Parathyroid adenoma (tissue), 2 donors: Measurements from ENCODE around the gene FDPS.

Source experiments
- H2AFZ ChIP-seq: fragments of 300-600 bp; sonication (generic); one replicate; pipeline ENCODE4 v1.7.0; 2017; ENCODE audit warnings: antibody characterized with exemption, mild to moderate bottlenecking
- H3K27ac ChIP-seq: fragments of 300-600 bp; sonication (generic); one replicate; pipeline ENCODE4 v1.7.0; 2017
- H3K27me3 ChIP-seq: fragments of 300-600 bp; sonication (generic); one replicate; pipeline ENCODE4 v1.7.0; 2017; ENCODE audit warnings: low read length; ENCODE audit not compliant: control insufficient read depth, insufficient read depth
- H3K36me3 ChIP-seq: fragments of 300-600 bp; sonication (generic); one replicate; pipeline ENCODE4 v1.7.0; 2017; ENCODE audit warnings: low read length; ENCODE audit not compliant: control insufficient read depth, insufficient read depth
- H3K4me1 ChIP-seq: fragments of 300-600 bp; sonication (generic); one replicate; pipeline ENCODE4 v1.7.0; 2017; ENCODE audit warnings: control low read depth
- H3K4me2 ChIP-seq: fragments of 300-600 bp; sonication (generic); one replicate; pipeline ENCODE4 v1.7.0; 2017; ENCODE audit warnings: low read length
- H3K4me3 ChIP-seq: fragments of 300-600 bp; sonication (generic); one replicate; pipeline ENCODE4 v1.7.0; 2017; ENCODE audit warnings: low read depth, low read length
- H3K79me2 ChIP-seq: fragments of 300-600 bp; sonication (generic); one replicate; pipeline ENCODE4 v1.7.0; 2017; ENCODE audit warnings: control low read depth
- H3K9ac ChIP-seq: fragments of 300-600 bp; sonication (generic); one replicate; pipeline ENCODE4 v1.7.0; 2017; ENCODE audit warnings: mild to moderate bottlenecking
- H3K9me3 ChIP-seq: fragments of 300-600 bp; sonication (generic); one replicate; pipeline ENCODE4 v1.7.0; 2017; ENCODE audit warnings: low read length; ENCODE audit not compliant: control insufficient read depth
- TF ChIP-seq, protein P1 (sequence below): fragments of 300-600 bp; sonication (generic); IDR thresholded peaks from one replicate; pipeline ENCODE4 v1.7.0; 2017; ENCODE audit warnings: antibody characterized with exemption, mild to moderate bottlenecking
- donor health status: primary hyperparathyroidism.

Gene FDPS

GRCh38 chr1:155263067-155263466 lies 45.6 kb upstream of the FDPS start:
- Histone ChIP-seq H3K27me3 (no peaks in the 10 kb centered on the region), H3K9me3 (no peaks in the 10 kb centered on the region), H3K9ac (no peak overlapping the region)

GRCh38 chr1:155266553-155266952 lies 42.1 kb upstream of the FDPS start:
- Histone ChIP-seq H3K36me3 (no peaks in the 10 kb centered on the region), H3K4me1 (peaks cover 2% of the 10 kb centered on the region), H3K9ac (no peak overlapping the region), H3K27ac (no peak overlapping the region), H2AFZ (no peak overlapping the region), H3K4me2 (no peak overlapping the region), H3K4me3 (no peak overlapping the region), H3K27me3 (no peaks in the 10 kb centered on the region), H3K9me3 (no peaks in the 10 kb centered on the region), H3K79me2 (peaks cover 2% of the 10 kb centered on the region)
- TF ChIP-seq, protein P1, sequence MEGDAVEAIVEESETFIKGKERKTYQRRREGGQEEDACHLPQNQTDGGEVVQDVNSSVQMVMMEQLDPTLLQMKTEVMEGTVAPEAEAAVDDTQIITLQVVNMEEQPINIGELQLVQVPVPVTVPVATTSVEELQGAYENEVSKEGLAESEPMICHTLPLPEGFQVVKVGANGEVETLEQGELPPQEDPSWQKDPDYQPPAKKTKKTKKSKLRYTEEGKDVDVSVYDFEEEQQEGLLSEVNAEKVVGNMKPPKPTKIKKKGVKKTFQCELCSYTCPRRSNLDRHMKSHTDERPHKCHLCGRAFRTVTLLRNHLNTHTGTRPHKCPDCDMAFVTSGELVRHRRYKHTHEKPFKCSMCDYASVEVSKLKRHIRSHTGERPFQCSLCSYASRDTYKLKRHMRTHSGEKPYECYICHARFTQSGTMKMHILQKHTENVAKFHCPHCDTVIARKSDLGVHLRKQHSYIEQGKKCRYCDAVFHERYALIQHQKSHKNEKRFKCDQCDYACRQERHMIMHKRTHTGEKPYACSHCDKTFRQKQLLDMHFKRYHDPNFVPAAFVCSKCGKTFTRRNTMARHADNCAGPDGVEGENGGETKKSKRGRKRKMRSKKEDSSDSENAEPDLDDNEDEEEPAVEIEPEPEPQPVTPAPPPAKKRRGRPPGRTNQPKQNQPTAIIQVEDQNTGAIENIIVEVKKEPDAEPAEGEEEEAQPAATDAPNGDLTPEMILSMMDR = no peak

More at GRCh38 chr1:155263067-155263466, 45.6 kb upstream of the FDPS start:
- Histone ChIP-seq H3K27ac (no peak overlapping the region), H3K4me1 (no peaks in the 10 kb centered on the region), H3K79me2 (no peaks in the 10 kb centered on the region), H2AFZ (no peak overlapping the region), H3K36me3 (no peaks in the 10 kb centered on the region), H3K4me3 (no peak overlapping the region), H3K4me2 (no peak overlapping the region)
- TF ChIP-seq, protein P1 = no peak

DNA sequence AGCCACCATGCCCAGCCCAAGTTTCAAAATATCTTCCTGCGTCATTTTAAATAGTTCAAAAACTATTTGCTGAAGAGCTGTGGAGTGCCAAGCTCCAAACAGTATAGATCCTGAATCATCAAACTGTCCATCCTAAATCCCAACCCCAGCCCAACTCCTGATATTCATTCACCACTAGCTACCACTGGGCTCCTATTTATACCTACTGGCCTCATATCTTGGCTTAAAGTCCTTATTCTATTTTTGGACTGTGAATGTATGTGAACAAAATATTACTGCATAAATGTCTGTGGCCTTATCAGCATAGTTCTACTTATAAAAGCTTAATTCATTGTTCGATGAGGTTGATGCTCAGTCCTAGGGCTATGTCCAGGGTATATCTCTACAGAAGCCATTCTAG lies 41.3 kb upstream of the FDPS start:
- H3K36me3 ChIP-seq = no peaks in the 10 kb centered on the region
- H3K9me3 ChIP-seq = no peaks in the 10 kb centered on the region
- peaks cover 2% of the 10 kb centered on the region for H3K79me2 ChIP-seq
- no peaks in the 10 kb centered on the region for H3K27me3 ChIP-seq
- H3K4me2 ChIP-seq = no peak overlapping the region
- TF ChIP-seq, protein P1 = no peak
- peaks cover 4% of the 10 kb centered on the region for H3K4me1 ChIP-seq
- H3K4me3 ChIP-seq = no peak overlapping the region
- no peak overlapping the region for H2AFZ ChIP-seq
- H3K9ac ChIP-seq = no peak overlapping the region
- no peak overlapping the region for H3K27ac ChIP-seq

GRCh38 chr1:155268630-155269029 lies 40.0 kb upstream of the FDPS start:
- H3K27ac ChIP-seq = no peak overlapping the region
- TF ChIP-seq, protein P1 = no peak
- H3K4me2 ChIP-seq = no peak overlapping the region
- H3K9ac ChIP-seq = no peak overlapping the region
- no peaks in the 10 kb centered on the region for H3K27me3 ChIP-seq
- H3K4me1 ChIP-seq = peaks cover 4% of the 10 kb centered on the region
- H2AFZ ChIP-seq = no peak overlapping the region
- H3K79me2 ChIP-seq = peaks cover 5% of the 10 kb centered on the region
- H3K36me3 ChIP-seq = no peaks in the 10 kb centered on the region
- H3K4me3 ChIP-seq = no peak overlapping the region
- H3K9me3 ChIP-seq = no peaks in the 10 kb centered on the region

GRCh38 chr1:155269381-155269780 lies 39.3 kb upstream of the FDPS start:
- Histone ChIP-seq H3K9ac (no peak overlapping the region), H3K27me3 (no peaks in the 10 kb centered on the region), H3K4me2 (no peak overlapping the region), H3K27ac (no peak overlapping the region), H3K4me1 (peaks cover 4% of the 10 kb centered on the region), H3K9me3 (no peaks in the 10 kb centered on the region), H3K4me3 (no peak overlapping the region), H3K79me2 (peaks cover 5% of the 10 kb centered on the region), H2AFZ (no peak overlapping the region), H3K36me3 (no peaks in the 10 kb centered on the region)
- TF ChIP-seq, protein P1 = no peak
